Cardiac fibroblast (primary cell): ENCODE results near the gene AOPEP.

Source experiments
- DNase-seq, 2 donors: peaks; one replicate each; pipeline versions ENCODE4 v3.0.0 to v3.0.0-alpha.2; 2010; ENCODE audit warnings: low read depth in 2 of 2
- H3K4me3 ChIP-seq, 2 donors: replicated peaks in 1 of 2; 1 replicate in 1 of 2; 2 replicates in 1 of 2; pipeline ENCODE4 v1.5.1; 2011; ENCODE audit warnings: low read depth in 2 of 2, low read length in 2 of 2, mild to moderate bottlenecking in 2 of 2, moderate library complexity in 1 of 2
- CTCF ChIP-seq: IDR thresholded peaks from one replicate; pipeline ENCODE4 v1.5.1; 2011; ENCODE audit warnings: low read depth, mild to moderate bottlenecking, low read length, inconsistent platforms

Gene AOPEP

GRCh38 chr9:94867842-94868312, 141.4 kb downstream of the AOPEP start:
- TF ChIP-seq CTCF = no peak
- no peak overlapping the region for H3K4me3 ChIP-seq
- peak; percentile 91 to 97 for DNase-seq

GRCh38 chr9:94868464-94868863, 142.0 kb downstream of the AOPEP start:
- no peak overlapping the region for H3K4me3 ChIP-seq
- DNase-seq = no peak
- TF ChIP-seq CTCF = no peak

- no peak for TF ChIP-seq CTCF
- peak; percentile 64 to 77 for DNase-seq
- no peak overlapping the region for H3K4me3 ChIP-seq
Observed at GRCh38 chr9:94869415-94869843, 142.9 kb downstream of the AOPEP start.

GRCh38 chr9:94870465-94870792, 143.9 kb downstream of the AOPEP start:
- no peak overlapping the region for H3K4me3 ChIP-seq
- no peak for DNase-seq
- TF ChIP-seq CTCF = no peak

GRCh38 chr9:94870793-94871558, 144.5 kb downstream of the AOPEP start:
- H3K4me3 ChIP-seq = no peak overlapping the region
- peak in 1 of 2 donors; percentile 60 for DNase-seq
- no peak for TF ChIP-seq CTCF

- no peak overlapping the region for H3K4me3 ChIP-seq
- TF ChIP-seq CTCF = no peak
Observed at GRCh38 chr9:94872083-94872833, 145.8 kb downstream of the AOPEP start.

More at GRCh38 chr9:94872083-94872833, 145.8 kb downstream of the AOPEP start:
- DNase-seq = no peak
